Measurements from ENCODE around the gene TRIM2.

TRIM2 gene

DNA sequence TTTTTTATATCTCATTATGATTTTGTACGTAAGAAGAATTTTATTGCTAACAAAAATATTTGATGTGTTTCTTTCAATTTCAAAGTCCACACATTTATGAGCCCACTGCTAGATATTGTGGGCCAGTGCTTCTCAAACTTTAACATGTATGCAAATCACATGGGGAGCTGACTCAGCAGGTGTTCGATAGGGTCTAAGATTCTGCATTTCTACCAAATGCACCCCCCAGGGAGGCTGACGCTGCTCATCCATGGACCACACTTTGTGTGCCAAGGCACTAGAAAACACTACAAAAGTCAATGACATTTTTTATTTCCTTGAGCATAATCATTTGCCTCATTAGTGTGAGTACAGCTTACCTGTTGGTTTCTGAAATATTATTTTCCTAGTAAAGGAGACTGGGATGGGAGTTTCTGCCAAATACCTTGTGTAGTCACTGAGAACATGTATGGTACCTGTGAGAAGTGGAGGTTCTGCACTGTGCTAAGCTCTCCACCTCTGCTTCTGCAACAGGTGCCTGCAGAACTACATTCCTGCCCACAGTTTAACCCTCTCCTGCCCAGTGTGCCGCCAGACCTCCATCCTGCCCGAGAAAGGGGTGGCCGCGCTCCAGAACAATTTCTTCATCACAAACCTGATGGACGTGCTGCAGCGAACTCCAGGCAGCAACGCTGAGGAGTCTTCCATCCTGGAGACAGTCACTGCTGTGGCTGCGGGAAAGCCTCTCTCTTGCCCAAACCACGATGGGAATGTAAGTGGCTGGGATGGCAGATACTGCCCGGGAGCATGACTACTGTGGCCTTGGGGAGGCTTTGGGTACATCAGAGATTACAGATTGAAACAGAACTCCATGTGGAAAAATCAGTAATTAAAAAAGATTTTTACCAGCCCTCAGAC is 71.4 kb downstream of the TRIM2 start:
- DNase-seq (ENCODE audit: low read depth in 2 of 2), result no peak

- no peak for DNase-seq (ENCODE audit: low read depth in 2 of 2)
These were observed 72.7 kb downstream of the TRIM2 start for GRCh38 chr4:153276971-153277370.

- no peak for DNase-seq (ENCODE audit: low read depth in 2 of 2)
These were observed 77.2 kb downstream of the TRIM2 start for GRCh38 chr4:153281476-153281875.

- no peak for DNase-seq (ENCODE audit: low read depth in 2 of 2)
These were observed 77.8 kb downstream of the TRIM2 start for GRCh38 chr4:153282023-153282422.

- DNase-seq (ENCODE audit: low read depth in 2 of 2), result no peak
These were observed 79.0 kb downstream of the TRIM2 start for GRCh38 chr4:153283260-153283659.

DNA sequence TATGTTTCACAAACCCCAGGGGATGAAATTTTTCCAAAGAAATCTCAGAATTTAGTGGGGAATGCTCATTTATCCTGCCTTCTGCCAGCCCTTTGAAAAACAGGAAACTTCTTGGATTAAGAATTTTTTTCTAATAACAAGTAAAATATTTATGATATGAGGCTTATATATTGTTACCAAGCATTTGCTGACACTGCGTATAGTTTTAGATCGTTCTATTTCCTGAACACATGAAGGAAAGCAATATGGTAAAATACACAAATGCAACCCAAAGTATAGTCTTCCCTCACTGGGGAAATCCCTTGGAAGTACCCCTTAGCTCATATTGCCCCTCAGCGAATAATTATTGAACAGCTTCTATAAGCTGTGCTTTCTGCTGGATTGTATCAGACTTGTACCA is 85.9 kb downstream of the TRIM2 start:
- DNase-seq (ENCODE audit: low read depth in 2 of 2), result no peak

GRCh38 chr4:153291562-153291961 is 87.3 kb downstream of the TRIM2 start:
- no peak for DNase-seq (ENCODE audit: low read depth in 2 of 2)

- no peak for DNase-seq (ENCODE audit: low read depth in 2 of 2)
These were observed 88.9 kb downstream of the TRIM2 start for GRCh38 chr4:153292897-153293741.

- DNase-seq (ENCODE audit: low read depth in 2 of 2), result no peak
These were observed 89.5 kb downstream of the TRIM2 start for GRCh38 chr4:153293742-153294057.

DNA sequence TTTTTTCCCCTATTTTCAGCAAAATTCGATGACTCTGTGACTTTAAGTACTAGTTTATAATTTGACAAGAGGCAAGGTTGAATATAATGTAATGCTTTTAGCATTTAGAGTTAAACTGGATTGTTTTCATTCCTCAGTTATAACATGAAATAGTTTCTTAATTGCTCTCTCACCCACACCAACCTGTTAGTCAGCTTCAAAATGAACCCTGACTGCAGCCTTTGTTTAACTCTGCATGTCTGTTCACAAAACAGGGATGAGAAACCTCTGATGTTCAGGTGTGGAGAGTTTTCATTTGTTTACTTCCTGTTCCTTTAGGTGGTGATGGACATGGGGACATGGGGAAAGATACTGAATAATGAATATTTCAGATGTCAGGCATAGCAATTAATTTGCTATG is 90.4 kb downstream of the TRIM2 start:
- DNase-seq (ENCODE audit: low read depth in 2 of 2), result no peak

GRCh38 chr4:153295131-153295755 is 91.0 kb downstream of the TRIM2 start:
- no peak for DNase-seq (ENCODE audit: low read depth in 2 of 2)

GRCh38 chr4:153296040-153296823 is 92.0 kb downstream of the TRIM2 start:
- DNase-seq (ENCODE audit: low read depth in 2 of 2), result no peak

- DNase-seq (ENCODE audit: low read depth in 2 of 2), result no peak
These were observed 92.9 kb downstream of the TRIM2 start for GRCh38 chr4:153297116-153297515.

GRCh38 chr4:153310793-153311192 is 106.5 kb downstream of the TRIM2 start:
- no peak for DNase-seq (ENCODE audit: low read depth in 2 of 2)

DNA sequence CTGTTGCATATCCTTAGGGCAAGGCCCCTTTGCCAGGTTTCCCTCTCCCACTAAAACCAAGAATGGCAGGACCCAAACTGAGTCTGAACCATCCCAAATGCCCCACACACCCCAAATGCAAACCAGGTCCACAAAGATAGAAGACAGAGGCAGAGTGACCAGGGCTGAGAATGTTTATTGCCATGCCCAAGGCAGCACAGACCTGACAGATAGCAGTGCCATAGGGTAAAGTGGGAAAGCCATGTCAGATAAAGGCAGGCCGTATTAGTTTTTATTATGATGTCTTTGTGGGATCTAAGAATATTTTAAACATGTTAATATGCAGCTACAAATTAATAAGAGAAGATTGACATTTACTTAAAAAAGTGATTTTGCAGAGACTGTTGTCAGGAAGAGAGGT is 110.7 kb downstream of the TRIM2 start:
- no peak for DNase-seq (ENCODE audit: low read depth in 2 of 2)

GRCh38 chr4:153318696-153319320 is 114.6 kb downstream of the TRIM2 start:
- DNase-seq (ENCODE audit: low read depth in 2 of 2), result no peak

- DNase-seq (ENCODE audit: low read depth in 2 of 2), result no peak
These were observed 118.5 kb downstream of the TRIM2 start for GRCh38 chr4:153322791-153323190.

- DNase-seq (ENCODE audit: low read depth in 2 of 2), result no peak
These were observed 119.8 kb downstream of the TRIM2 start for GRCh38 chr4:153324046-153324445.

- no peak for DNase-seq (ENCODE audit: low read depth in 2 of 2)
These were observed 121.3 kb downstream of the TRIM2 start for GRCh38 chr4:153325558-153325957.

DNA sequence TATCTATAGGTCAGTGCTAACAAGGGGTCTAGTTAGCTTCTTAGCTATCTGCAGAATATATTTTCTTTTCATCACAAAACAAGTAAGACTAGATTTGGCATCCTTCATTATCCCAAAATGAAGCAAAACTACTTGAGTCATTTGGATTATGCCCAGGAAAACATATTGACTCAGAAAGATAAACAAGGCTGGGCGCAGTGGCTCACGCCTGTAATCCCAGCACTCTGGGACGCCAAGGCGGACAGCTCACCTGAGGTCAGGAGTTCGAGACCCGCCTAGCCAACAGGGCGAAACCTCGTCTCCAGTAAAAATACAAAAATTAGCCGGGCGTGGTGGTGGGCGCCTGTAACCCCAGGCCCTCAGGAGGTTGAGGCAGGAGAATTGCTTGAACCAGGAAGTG is 122.3 kb downstream of the TRIM2 start:
- DNase-seq (ENCODE audit: low read depth in 2 of 2), result no peak

GRCh38 chr4:153327247-153327646 is 123.0 kb downstream of the TRIM2 start:
- no peak for DNase-seq (ENCODE audit: low read depth in 2 of 2)

Data from stimulated activated CD4-positive, alpha-beta T cell treated with anti-CD3 and anti-CD28 coated beads, Interleukin-1b, Interleukin-23, amount 100 ng/mL, for 1 hour (primary cell).